Measurements from ENCODE around the gene GVQW3. TPM values are rescaled to one million over a fixed set of nuclear protein-coding genes. Genes with fewer than 3 reads are reported as not detected.

Gene GVQW3
- total RNA-seq, 2 experiments from 2014 or later, result 1.8 TPM

DNA sequence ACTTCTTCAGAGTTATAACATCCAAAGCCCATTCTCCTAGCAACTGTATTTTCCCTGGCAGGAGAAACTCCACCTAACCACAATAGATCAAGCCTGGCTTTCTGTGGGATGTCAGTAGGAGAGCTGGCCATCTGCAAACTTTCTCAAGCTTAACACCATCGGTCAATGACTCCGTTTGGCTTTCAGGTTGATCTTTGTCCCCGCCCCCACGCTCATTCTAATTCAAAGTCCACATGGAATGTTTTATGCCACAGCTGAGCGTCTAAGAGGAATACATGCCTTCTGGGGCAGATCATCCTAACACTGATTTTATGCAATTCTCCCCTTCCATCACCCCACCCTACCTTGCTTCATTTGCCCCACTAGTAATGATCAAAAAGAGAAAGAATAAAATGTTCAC lies 4.8 kb downstream of the GVQW3 start:
- intact Hi-C loops (cut with DNase I, micrococcal nuclease), result loop anchor here in 1 of 2 experiments (10.0 kb wide), 1 partner anchor 1609 kb away; the partner anchor contains the start of gene INTS4
- Mint-ChIP-seq H3K27ac (no peak overlapping the region), H3K4me3 (no peak overlapping the region), H3K36me3 (ENCODE audit: low read depth) (peaks cover 16% of the 10 kb centered on the region), H3K4me1 (ENCODE audit: low read depth) (peaks cover 51% of the 10 kb centered on the region), H3K9me3 (no peaks in the 10 kb centered on the region), H3K27me3 (no peaks in the 10 kb centered on the region)
- CTCF ChIA-PET, result no interaction called here
- H3K4me1 ChIP-seq (ENCODE audit: insufficient read depth, low read length), result peaks cover 20% of the 10 kb centered on the region
- TF ChIP-seq, protein P1, sequence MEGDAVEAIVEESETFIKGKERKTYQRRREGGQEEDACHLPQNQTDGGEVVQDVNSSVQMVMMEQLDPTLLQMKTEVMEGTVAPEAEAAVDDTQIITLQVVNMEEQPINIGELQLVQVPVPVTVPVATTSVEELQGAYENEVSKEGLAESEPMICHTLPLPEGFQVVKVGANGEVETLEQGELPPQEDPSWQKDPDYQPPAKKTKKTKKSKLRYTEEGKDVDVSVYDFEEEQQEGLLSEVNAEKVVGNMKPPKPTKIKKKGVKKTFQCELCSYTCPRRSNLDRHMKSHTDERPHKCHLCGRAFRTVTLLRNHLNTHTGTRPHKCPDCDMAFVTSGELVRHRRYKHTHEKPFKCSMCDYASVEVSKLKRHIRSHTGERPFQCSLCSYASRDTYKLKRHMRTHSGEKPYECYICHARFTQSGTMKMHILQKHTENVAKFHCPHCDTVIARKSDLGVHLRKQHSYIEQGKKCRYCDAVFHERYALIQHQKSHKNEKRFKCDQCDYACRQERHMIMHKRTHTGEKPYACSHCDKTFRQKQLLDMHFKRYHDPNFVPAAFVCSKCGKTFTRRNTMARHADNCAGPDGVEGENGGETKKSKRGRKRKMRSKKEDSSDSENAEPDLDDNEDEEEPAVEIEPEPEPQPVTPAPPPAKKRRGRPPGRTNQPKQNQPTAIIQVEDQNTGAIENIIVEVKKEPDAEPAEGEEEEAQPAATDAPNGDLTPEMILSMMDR (IDR thresholded peaks at IDR 0.05), result no peak
- no peaks in the 10 kb centered on the region for H3K9me3 ChIP-seq (ENCODE audit: control insufficient read depth in 1 of 2, insufficient read depth in 1 of 2, low read length in 2 of 2)
- POLR2A ChIA-PET, result no interaction called here
- no peak overlapping the region for H3K4me3 ChIP-seq (ENCODE audit: low read length)
- H3K27me3 ChIP-seq (ENCODE audit: control insufficient read depth in 1 of 2, insufficient read depth in 2 of 2, low read length in 2 of 2), result no peaks in the 10 kb centered on the region
- no peak for ATAC-seq (ENCODE audit: poor library complexity)
- no peaks in the 10 kb centered on the region for H3K36me3 ChIP-seq (ENCODE audit: insufficient read depth, low read length)
- H3K27ac ChIP-seq (ENCODE audit: low read depth in 1 of 2, low read length in 2 of 2), result no peak overlapping the region
- DNase-seq, result no peak

DNA sequence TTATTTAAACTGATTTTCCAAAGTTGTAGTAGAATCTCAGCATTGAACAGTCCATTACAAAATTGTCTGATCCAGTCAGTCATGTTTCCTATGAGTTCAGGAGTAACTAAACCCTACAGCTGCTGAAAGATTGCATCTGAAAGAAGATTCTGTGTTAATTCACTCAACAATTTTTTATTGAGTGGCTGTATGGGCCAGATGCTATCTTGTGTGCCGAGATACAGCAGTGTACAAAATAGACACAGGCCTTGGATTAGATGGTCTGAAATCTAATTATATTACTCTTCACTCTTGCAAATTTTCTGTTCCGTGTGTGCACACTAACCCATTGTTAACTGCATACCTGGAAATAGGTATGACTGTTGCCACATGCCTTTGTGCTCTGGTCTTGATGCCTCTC lies 7.3 kb downstream of the GVQW3 start:
- POLR2A ChIA-PET, result no interaction called here
- Histone ChIP-seq H3K9me3 (ENCODE audit: control insufficient read depth in 1 of 2, insufficient read depth in 1 of 2, low read length in 2 of 2) (no peaks in the 10 kb centered on the region), H3K36me3 (ENCODE audit: insufficient read depth, low read length) (no peaks in the 10 kb centered on the region), H3K27ac (ENCODE audit: low read depth in 1 of 2, low read length in 2 of 2) (no peak overlapping the region), H3K4me1 (ENCODE audit: insufficient read depth, low read length) (no peaks in the 10 kb centered on the region), H3K27me3 (ENCODE audit: control insufficient read depth in 1 of 2, insufficient read depth in 2 of 2, low read length in 2 of 2) (no peaks in the 10 kb centered on the region), H3K4me3 (ENCODE audit: low read length) (no peak overlapping the region)
- TF ChIP-seq, protein P1 (IDR thresholded peaks at IDR 0.05), result no peak
- Mint-ChIP-seq H3K27me3 (no peaks in the 10 kb centered on the region), H3K9me3 (no peaks in the 10 kb centered on the region), H3K36me3 (ENCODE audit: low read depth) (peaks cover 7% of the 10 kb centered on the region), H3K27ac (no peak overlapping the region), H3K4me3 (no peak overlapping the region), H3K4me1 (ENCODE audit: low read depth) (peaks cover 31% of the 10 kb centered on the region)
- ATAC-seq (ENCODE audit: poor library complexity), result no peak
- intact Hi-C loops (cut with DNase I, micrococcal nuclease), result loop anchor here in 1 of 2 experiments (10.0 kb wide), 1 partner anchor 1606 kb away; the partner anchor contains the start of gene INTS4
- CTCF ChIA-PET, result no interaction called here
- DNase-seq, result no peak

DNA sequence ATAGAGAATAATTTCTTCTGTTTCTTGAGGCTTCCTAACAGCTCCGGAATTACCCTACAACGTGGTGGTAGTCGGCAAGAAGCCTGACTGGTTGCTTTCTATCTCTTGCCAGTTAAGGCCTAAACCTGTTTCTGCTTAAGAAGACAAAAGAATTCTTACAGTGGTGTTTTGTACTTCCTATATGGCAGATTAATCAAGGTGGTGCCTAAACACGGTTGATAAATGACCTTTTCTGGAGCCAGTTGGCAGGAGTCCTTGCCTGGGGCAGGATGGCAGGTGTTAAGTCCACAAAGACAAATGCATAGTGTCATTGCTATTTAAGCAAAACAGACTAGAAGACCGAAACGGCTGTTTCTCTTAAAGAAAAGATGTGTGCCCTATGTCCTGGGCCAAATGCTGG lies 9.9 kb downstream of the GVQW3 start:
- Histone ChIP-seq H3K27ac (ENCODE audit: low read depth in 1 of 2, low read length in 2 of 2) (no peak overlapping the region), H3K9me3 (ENCODE audit: control insufficient read depth in 1 of 2, insufficient read depth in 1 of 2, low read length in 2 of 2) (no peaks in the 10 kb centered on the region), H3K27me3 (ENCODE audit: control insufficient read depth in 1 of 2, insufficient read depth in 2 of 2, low read length in 2 of 2) (no peaks in the 10 kb centered on the region), H3K4me1 (ENCODE audit: insufficient read depth, low read length) (no peaks in the 10 kb centered on the region), H3K36me3 (ENCODE audit: insufficient read depth, low read length) (no peaks in the 10 kb centered on the region), H3K4me3 (ENCODE audit: low read length) (no peak overlapping the region)
- Mint-ChIP-seq H3K9me3 (no peaks in the 10 kb centered on the region), H3K27me3 (no peaks in the 10 kb centered on the region), H3K27ac (no peak overlapping the region), H3K4me3 (no peak overlapping the region), H3K4me1 (ENCODE audit: low read depth) (peaks cover 13% of the 10 kb centered on the region), H3K36me3 (ENCODE audit: low read depth) (no peaks in the 10 kb centered on the region)
- ChIA-PET CTCF (no interaction called here), POLR2A (no interaction called here)
- ATAC-seq (ENCODE audit: poor library complexity) (no peak), DNase-seq (no peak)
- intact Hi-C loops (cut with DNase I, micrococcal nuclease), result no loop called here
- TF ChIP-seq, protein P1 (IDR thresholded peaks at IDR 0.05), result no peak

All from CD4-positive, alpha-beta T cell (primary cell).